Neuronal stem cell (in vitro differentiated cells): Measurements from ENCODE around the gene AUH.

Experiments
- DNase-seq: peaks from one replicate; pipeline ENCODE4 v3.0.0-alpha.2; 2013; ENCODE audit warnings: low spot score
- H2AFZ ChIP-seq: one replicate; pipeline ENCODE4 v1.6.1; 2013; ENCODE audit warnings: mild to moderate bottlenecking, low read length, inconsistent platforms
- H2AK5ac ChIP-seq: 2 replicates; pipeline ENCODE4 v1.6.1; 2013; ENCODE audit warnings: low read depth, mild to moderate bottlenecking, inconsistent platforms, low read length, moderate library complexity, mixed read lengths
- H2BK120ac ChIP-seq: 2 replicates; pipeline ENCODE4 v1.6.1; 2013; ENCODE audit warnings: low read depth, mild to moderate bottlenecking, inconsistent platforms, low read length, moderate library complexity, mixed read lengths
- H2BK12ac ChIP-seq: one replicate; pipeline ENCODE4 v1.6.1; 2013; ENCODE audit warnings: low read length, inconsistent platforms
- H2BK15ac ChIP-seq: 2 replicates; pipeline ENCODE4 v1.6.1; 2013; ENCODE audit warnings: mild to moderate bottlenecking, low read length, inconsistent platforms, mixed read lengths
- H2BK5ac ChIP-seq: one replicate; pipeline ENCODE4 v1.6.1; 2013; ENCODE audit warnings: inconsistent platforms, mild to moderate bottlenecking, low read length, moderate library complexity
- H3K14ac ChIP-seq: one replicate; pipeline ENCODE4 v1.6.1; 2013; ENCODE audit warnings: low read length, inconsistent platforms
- H3K18ac ChIP-seq: 2 replicates; pipeline ENCODE4 v1.6.1; 2013; ENCODE audit warnings: low read length, inconsistent platforms
- H3K23ac ChIP-seq: 2 replicates; pipeline ENCODE4 v1.6.1; 2013; ENCODE audit warnings: low read depth, mild to moderate bottlenecking, mixed read lengths, low read length, inconsistent platforms; ENCODE audit not compliant: poor library complexity
- H3K27ac ChIP-seq: replicated peaks from 3 replicates; pipeline ENCODE4 v1.5.1; 2013; ENCODE audit warnings: low read length, inconsistent platforms
- H3K27me3 ChIP-seq, 3 experiments: 2 replicates each; pipeline ENCODE4 v1.6.1; 2013; ENCODE audit warnings: low read length in 3 of 3, mild to moderate bottlenecking in 2 of 3, inconsistent platforms in 1 of 3, low read depth in 1 of 3, mixed read lengths in 1 of 3, moderate library complexity in 1 of 3; ENCODE audit not compliant: control insufficient read depth in 3 of 3, insufficient read depth in 3 of 3
- H3K36me3 ChIP-seq, 2 donors: replicated peaks in 1 of 2; 2 replicates each; pipeline ENCODE4 v1.6.1; 2013; ENCODE audit warnings: low read length in 2 of 2; ENCODE audit not compliant: control insufficient read depth in 2 of 2, insufficient read depth in 2 of 2
- H3K4ac ChIP-seq: 2 replicates; pipeline ENCODE4 v1.6.1; 2013; ENCODE audit warnings: inconsistent platforms, mild to moderate bottlenecking, low read length, moderate library complexity
- H3K4me1 ChIP-seq, 2 donors: 1 replicate in 1 of 2; 2 replicates in 1 of 2; pipeline ENCODE4 v1.6.1; 2013; ENCODE audit warnings: low read length in 2 of 2, low read depth in 1 of 2; ENCODE audit not compliant: control insufficient read depth in 2 of 2, insufficient read depth in 1 of 2
- H3K4me2 ChIP-seq: one replicate; pipeline ENCODE4 v1.6.1; 2013; ENCODE audit warnings: mild to moderate bottlenecking, low read length, inconsistent platforms; ENCODE audit not compliant: insufficient read depth, poor library complexity, severe bottlenecking
- H3K4me3 ChIP-seq, 2 donors: 2 replicates each; pipeline ENCODE4 v1.5.1; 2013; ENCODE audit warnings: low read length in 2 of 2, mild to moderate bottlenecking in 2 of 2, inconsistent platforms in 1 of 2, moderate library complexity in 1 of 2
- H3K79me1 ChIP-seq: one replicate; pipeline ENCODE4 v1.6.1; 2013; ENCODE audit warnings: low read depth, mild to moderate bottlenecking, inconsistent platforms, low read length, moderate library complexity
- H3K9ac ChIP-seq: one replicate; pipeline ENCODE4 v1.6.1; 2013; ENCODE audit warnings: mild to moderate bottlenecking, low read depth, low read length, inconsistent platforms; ENCODE audit not compliant: poor library complexity
- H3K9me3 ChIP-seq, 2 donors: replicated peaks in 1 of 2; 2 replicates each; pipeline versions ENCODE3 to v1.6.1; 2013; ENCODE audit warnings: low read length in 2 of 2, mild to moderate bottlenecking in 2 of 2, inconsistent platforms in 1 of 2, low read depth in 1 of 2, mixed read lengths in 1 of 2, moderate library complexity in 1 of 2; ENCODE audit not compliant: control insufficient read depth in 2 of 2, insufficient read depth in 1 of 2
- H4K8ac ChIP-seq: one replicate; pipeline ENCODE4 v1.6.1; 2013; ENCODE audit warnings: low read depth, mild to moderate bottlenecking, inconsistent platforms, low read length, moderate library complexity
- H4K91ac ChIP-seq: one replicate; pipeline ENCODE4 v1.6.1; 2013; ENCODE audit warnings: low read length, low read depth, mild to moderate bottlenecking, inconsistent platforms; ENCODE audit not compliant: poor library complexity
- WGBS, 2 donors: extraction: QIAGEN DNeasy Blood & Tissue Kit; methylation state at CpG; one replicate each; pipeline ENCODE4 v1.1.7; 2013; ENCODE audit warnings: missing lambda C conversion rate in 2 of 2, mixed read lengths in 1 of 2; ENCODE audit not compliant: insufficient read length in 2 of 2, insufficient replicate concordance in 1 of 2; ENCODE audit errors: extremely low coverage in 2 of 2; 5-methylcytosine and 5-hydroxymethylcytosine counted together

Gene AUH

DNA sequence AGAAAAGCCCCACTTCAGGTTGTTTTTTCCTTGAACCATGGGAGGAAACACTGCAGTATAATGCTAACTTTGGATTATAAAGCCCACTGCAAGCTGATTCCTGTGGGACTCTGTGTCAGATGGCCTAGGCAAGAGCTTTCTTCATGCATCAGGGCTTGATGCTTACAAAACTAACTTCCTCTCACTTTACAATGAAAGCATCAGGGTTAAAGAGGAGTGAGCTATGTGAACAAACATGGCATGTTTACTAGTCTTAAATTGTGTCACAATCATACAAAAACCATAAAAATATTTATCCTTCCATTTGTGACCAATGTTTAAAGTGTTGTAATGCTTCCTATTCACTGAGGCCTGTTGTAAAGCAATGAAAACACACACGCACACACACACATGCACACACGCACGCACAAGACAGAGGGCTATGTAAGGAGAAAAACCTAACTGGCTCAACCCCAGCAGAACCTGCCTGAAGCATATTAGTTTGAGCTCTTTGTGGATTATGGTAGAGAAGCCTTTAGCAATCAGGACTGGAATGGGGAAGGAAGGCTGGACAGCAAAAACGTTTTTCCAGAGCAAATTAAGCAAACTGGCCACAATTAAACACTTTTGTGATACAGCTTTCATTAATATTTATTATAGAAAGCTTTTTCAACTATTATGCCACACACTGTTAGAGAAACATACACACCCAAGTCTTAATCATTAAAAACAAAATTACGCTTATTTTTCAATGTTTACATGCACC lies 122.2 kb downstream of the AUH start:
- no peak overlapping the region for H2AK5ac ChIP-seq

GRCh38 chr9:91234523-91234922 lies 127.2 kb downstream of the AUH start:
- DNase-seq: no peak
- H2BK120ac ChIP-seq: no peak overlapping the region
- H2AK5ac ChIP-seq: no peak overlapping the region
- no CpG with 5 or more reads among the region's 2 CpGs for WGBS, 2 donors
- H3K9me3 ChIP-seq: no peaks in the 10 kb centered on the region
- H2AFZ ChIP-seq: no peak overlapping the region
- H3K36me3 ChIP-seq: no peaks in the 10 kb centered on the region
- H2BK5ac ChIP-seq: no peak overlapping the region
- H3K79me1 ChIP-seq: no peaks in the 10 kb centered on the region
- H3K23ac ChIP-seq: no peak overlapping the region
- H2BK15ac ChIP-seq: no peak overlapping the region
- no peak overlapping the region for H3K4ac ChIP-seq
- no peak overlapping the region for H2BK12ac ChIP-seq
- H4K91ac ChIP-seq: no peak overlapping the region
- H3K18ac ChIP-seq: no peak overlapping the region
- no peaks in the 10 kb centered on the region for H3K27me3 ChIP-seq
- no peak overlapping the region for H4K8ac ChIP-seq
- H3K4me2 ChIP-seq: no peak overlapping the region
- H3K4me1 ChIP-seq: no peaks in the 10 kb centered on the region
- H3K4me3 ChIP-seq: no peak overlapping the region
- no peak overlapping the region for H3K27ac ChIP-seq
- H3K9ac ChIP-seq: no peak overlapping the region
- no peak overlapping the region for H3K14ac ChIP-seq

More for the DNA sequence above, 122.2 kb downstream of the AUH start:
- H3K4me1 ChIP-seq: no peaks in the 10 kb centered on the region
- H2BK12ac ChIP-seq: no peak overlapping the region
- H2BK15ac ChIP-seq: no peak overlapping the region
- peaks cover 3% of the 10 kb centered on the region for H3K79me1 ChIP-seq
- no peak overlapping the region for H3K14ac ChIP-seq
- 100% methylated on average over 1 of the region's 5 CpGs; no CpG with 5 or more reads in 1 of the 2 donors for WGBS, 2 donors
- H3K4ac ChIP-seq: no peak overlapping the region
- H3K9me3 ChIP-seq: no peaks in the 10 kb centered on the region
- H3K18ac ChIP-seq: no peak overlapping the region
- H3K36me3 ChIP-seq: no peaks in the 10 kb centered on the region
- H2BK120ac ChIP-seq: no peak overlapping the region
- H3K9ac ChIP-seq: no peak overlapping the region
- H3K4me2 ChIP-seq: no peak overlapping the region
- DNase-seq: no peak
- no peak overlapping the region for H2AFZ ChIP-seq
- no peak overlapping the region for H2BK5ac ChIP-seq
- no peak overlapping the region for H3K23ac ChIP-seq
- H3K27ac ChIP-seq: no peak overlapping the region
- H3K4me3 ChIP-seq: no peak overlapping the region
- H3K27me3 ChIP-seq: no peaks in the 10 kb centered on the region
- no peak overlapping the region for H4K8ac ChIP-seq
- H4K91ac ChIP-seq: no peak overlapping the region

GRCh38 chr9:91231619-91232018 lies 130.1 kb downstream of the AUH start:
- no peaks in the 10 kb centered on the region for H3K79me1 ChIP-seq
- no peak overlapping the region for H4K8ac ChIP-seq
- H3K4me2 ChIP-seq: no peak overlapping the region
- WGBS, 2 donors: no CpG with 5 or more reads among the region's 2 CpGs
- H3K4ac ChIP-seq: no peak overlapping the region
- no peak overlapping the region for H3K14ac ChIP-seq
- H3K9ac ChIP-seq: no peak overlapping the region
- no peaks in the 10 kb centered on the region for H3K4me1 ChIP-seq
- no peak overlapping the region for H2BK15ac ChIP-seq
- no peak for DNase-seq
- H3K27me3 ChIP-seq: no peaks in the 10 kb centered on the region
- no peak overlapping the region for H3K4me3 ChIP-seq
- H2AFZ ChIP-seq: no peak overlapping the region
- no peak overlapping the region for H3K27ac ChIP-seq
- no peak overlapping the region for H4K91ac ChIP-seq
- no peak overlapping the region for H3K18ac ChIP-seq
- no peak overlapping the region for H2BK120ac ChIP-seq
- H3K23ac ChIP-seq: no peak overlapping the region
- H2BK5ac ChIP-seq: no peak overlapping the region
- H3K9me3 ChIP-seq: no peaks in the 10 kb centered on the region
- no peak overlapping the region for H2AK5ac ChIP-seq
- no peak overlapping the region for H2BK12ac ChIP-seq
- H3K36me3 ChIP-seq: no peaks in the 10 kb centered on the region

DNA sequence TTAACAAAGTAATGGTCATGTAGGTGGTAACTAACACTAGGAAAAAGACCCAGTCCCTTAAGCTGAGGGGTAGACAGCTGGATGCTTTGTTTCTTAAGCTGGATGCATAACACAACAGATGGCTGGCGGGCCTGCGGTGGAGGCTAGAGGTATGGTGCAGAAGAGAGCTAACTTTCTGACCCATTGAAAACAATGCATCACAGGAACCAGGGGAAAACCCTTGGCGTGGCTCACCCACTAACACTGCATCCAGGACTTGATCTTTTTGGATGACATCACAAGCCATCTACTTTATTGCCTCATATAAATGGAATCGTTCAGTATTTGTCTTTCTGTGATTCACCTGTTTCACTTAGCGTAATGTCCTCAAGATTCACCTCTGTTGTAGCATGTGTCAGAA lies 138.7 kb downstream of the AUH start:
- Histone ChIP-seq H3K18ac (no peak overlapping the region), H2AK5ac (no peak overlapping the region), H3K23ac (no peak overlapping the region), H2BK15ac (no peak overlapping the region), H4K91ac (no peak overlapping the region), H2BK12ac (no peak overlapping the region), H3K14ac (no peak overlapping the region), H3K27me3 (no peaks in the 10 kb centered on the region), H3K79me1 (no peaks in the 10 kb centered on the region), H3K9me3 (no peaks in the 10 kb centered on the region), H2AFZ (no peak overlapping the region), H3K4me3 (no peak overlapping the region), H3K4me1 (no peaks in the 10 kb centered on the region), H3K9ac (no peak overlapping the region), H2BK120ac (no peak overlapping the region), H4K8ac (no peak overlapping the region), H3K27ac (no peak overlapping the region), H2BK5ac (no peak overlapping the region), H3K4me2 (no peak overlapping the region), H3K36me3 (peaks cover 0 to 20% of the 10 kb centered on the region in 2 donors), H3K4ac (no peak overlapping the region)
- WGBS, 2 donors: no CpG with 5 or more reads among the region's 5 CpGs
- DNase-seq: no peak
